HG03045 (cell line): ENCODE data around the gene FBXL16.

Experiments
- ATAC-seq: cut with Tn5 transposase; IDR thresholded peaks from one replicate; pipeline ENCODE4 v1.9.1; 2021; ENCODE audit warnings: mild to moderate bottlenecking, moderate library complexity; ENCODE audit not compliant: unreplicated experiment

FBXL16 gene

GRCh38 chr16:644556-644955, 61.0 kb downstream of the FBXL16 start:
- no peak for ATAC-seq

- ATAC-seq: no peak
Measured at GRCh38 chr16:643050-643368, 62.6 kb downstream of the FBXL16 start.
